ACC112 (cell line): ENCODE data around the gene LNPK.
A peak's percentile ranks its signal among the peaks of the same experiment; 100 is the strongest.

Source experiments
- H2AFZ ChIP-seq: fragments of 200-600 bp; sonication (generic); one replicate; pipeline ENCODE4 v1.6.0; 2017; ENCODE audit warnings: antibody characterized with exemption, low read length; ENCODE audit not compliant: unreplicated experiment
- H3K27ac ChIP-seq: fragments of 200-600 bp; sonication (generic); 2 replicates; pipeline ENCODE4 v1.5.1; 2014; ENCODE audit warnings: low read depth, mild to moderate bottlenecking, antibody characterized with exemption, low read length, moderate library complexity
- H3K27me3 ChIP-seq: fragments of 200-600 bp; sonication (generic); 2 replicates; pipeline ENCODE4 v1.6.1; 2014; ENCODE audit warnings: mild to moderate bottlenecking, antibody characterized with exemption, low read length, moderate library complexity, mixed read lengths; ENCODE audit not compliant: insufficient read depth
- H3K36me3 ChIP-seq: fragments of 200-600 bp; sonication (generic); 2 replicates; pipeline ENCODE4 v1.6.1; 2016; ENCODE audit warnings: mild to moderate bottlenecking, antibody characterized with exemption, low read length, moderate library complexity, mixed read lengths; ENCODE audit not compliant: insufficient read depth
- H3K4me1 ChIP-seq: fragments of 200-600 bp; sonication (generic); one replicate; pipeline ENCODE4 v1.6.1; 2016; ENCODE audit warnings: low read length, mixed read lengths; ENCODE audit not compliant: insufficient read depth, unreplicated experiment, control insufficient read depth
- H3K4me3 ChIP-seq: fragments of 200-600 bp; sonication (generic); 2 replicates; pipeline ENCODE4 v1.5.1; 2014; ENCODE audit warnings: mild to moderate bottlenecking, low read depth, low read length
- H3K79me2 ChIP-seq: fragments of 200-600 bp; sonication (generic); one replicate; pipeline ENCODE4 v1.6.0; 2016; ENCODE audit warnings: low read length; ENCODE audit not compliant: control insufficient read depth, unreplicated experiment, insufficient read depth

The LNPK gene

GRCh38 chr2:176001916-176002687, at the start of gene LNPK:
Gene LNPK, minus strand, starts transcription at chr2:176002267. Its CDS starts 6,683 bp downstream, at chr2:175995584.
- peaks cover 41% of the 10 kb centered on the region for H3K79me2 ChIP-seq
- H3K27ac ChIP-seq, result peak within 1 kb of the TSS; percentile 57

DNA sequence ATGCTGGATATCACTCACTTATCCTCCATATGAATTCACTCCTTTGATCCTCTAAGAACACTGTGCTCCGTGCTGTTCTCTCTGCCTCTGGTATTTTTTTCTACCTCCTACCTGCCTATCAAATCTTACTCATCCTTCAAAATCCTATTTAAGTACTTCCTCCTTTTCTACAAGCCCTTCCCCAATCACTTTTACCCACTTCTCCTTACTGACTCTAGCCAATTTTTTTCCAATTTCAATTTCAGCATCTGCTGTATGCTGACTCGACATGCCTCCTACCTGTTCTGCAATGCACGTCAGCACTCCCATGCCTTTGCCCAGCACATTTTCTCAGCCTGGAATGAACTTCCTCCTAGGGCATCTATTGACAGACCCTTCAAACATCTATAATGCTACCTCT, 37.3 kb upstream of the LNPK start:
- Histone ChIP-seq H3K4me1 (no peaks in the 10 kb centered on the region), H3K27me3 (peaks cover 45% of the 10 kb centered on the region), H3K36me3 (no peaks in the 10 kb centered on the region), H3K4me3 (no peak overlapping the region), H3K79me2 (no peaks in the 10 kb centered on the region), H2AFZ (no peak overlapping the region), H3K27ac (no peak overlapping the region)

More at GRCh38 chr2:176001916-176002687, at the start of gene LNPK:
- H3K4me1 ChIP-seq, result peaks cover 12% of the 10 kb centered on the region
- H2AFZ ChIP-seq, result peak within 1 kb of the TSS; percentile 99
- no peaks in the 10 kb centered on the region for H3K27me3 ChIP-seq
- H3K4me3 ChIP-seq, result peak within 1 kb of the TSS; percentile 95
- no peaks in the 10 kb centered on the region for H3K36me3 ChIP-seq

DNA sequence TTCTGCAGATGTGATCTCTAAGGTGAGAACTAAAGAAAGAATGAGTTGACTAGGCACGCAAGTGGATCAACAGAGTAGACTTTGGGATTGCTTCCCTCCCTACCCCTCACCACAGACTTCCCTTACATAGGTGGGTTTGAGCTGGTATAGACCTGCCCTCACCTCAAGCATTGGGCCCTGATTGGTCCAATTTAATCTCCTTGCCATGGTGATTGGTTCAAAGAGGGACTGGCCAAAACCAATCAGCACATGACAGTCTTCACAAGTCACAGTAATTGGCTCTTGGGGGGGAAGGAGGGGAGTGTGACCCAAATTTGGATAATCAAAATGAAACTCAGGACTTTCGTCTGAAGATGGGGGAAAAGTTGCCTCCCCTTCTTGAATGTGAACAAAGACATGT, 36.6 kb upstream of the LNPK start:
- Histone ChIP-seq H3K4me1 (no peaks in the 10 kb centered on the region), H3K79me2 (no peaks in the 10 kb centered on the region), H3K27me3 (peaks cover 45% of the 10 kb centered on the region), H3K4me3 (no peak overlapping the region), H3K27ac (no peak overlapping the region), H2AFZ (no peak overlapping the region), H3K36me3 (no peaks in the 10 kb centered on the region)

DNA sequence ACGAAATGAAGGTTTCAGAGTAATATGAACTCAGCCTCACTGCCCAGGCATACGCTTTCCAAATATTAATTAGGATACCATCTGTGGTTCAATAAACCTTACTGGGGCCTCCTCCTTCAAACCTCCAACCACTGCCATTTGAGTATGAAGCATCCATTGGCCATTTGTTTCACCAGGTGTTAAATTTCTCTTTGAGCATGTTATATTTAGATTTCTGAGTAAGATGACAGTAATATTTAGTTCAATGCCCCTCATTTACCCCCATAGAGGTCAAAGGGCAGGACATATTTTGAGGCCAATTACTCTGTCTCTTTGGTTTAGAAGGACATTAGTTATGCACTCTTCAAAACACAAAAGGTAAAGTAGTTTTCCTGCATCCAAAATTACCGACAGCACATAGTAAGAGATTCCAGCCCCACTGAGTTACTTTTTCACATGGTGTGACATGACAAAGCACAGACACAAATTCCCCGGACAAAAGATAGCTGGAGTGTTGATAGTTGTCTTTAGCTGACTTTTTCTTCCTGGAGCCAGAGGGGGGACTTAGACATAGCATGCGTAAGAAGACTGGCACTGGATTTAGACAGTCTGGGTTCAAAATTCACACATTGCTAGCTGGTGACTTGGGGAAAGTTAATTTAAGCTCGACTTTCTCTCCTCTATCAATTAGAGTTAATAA, 33.1 kb upstream of the LNPK start:
- Histone ChIP-seq H3K36me3 (no peaks in the 10 kb centered on the region), H3K4me1 (no peaks in the 10 kb centered on the region), H3K79me2 (no peaks in the 10 kb centered on the region), H3K27me3 (peaks cover 33% of the 10 kb centered on the region), H3K4me3 (no peak overlapping the region), H2AFZ (no peak overlapping the region), H3K27ac (no peak overlapping the region)

DNA sequence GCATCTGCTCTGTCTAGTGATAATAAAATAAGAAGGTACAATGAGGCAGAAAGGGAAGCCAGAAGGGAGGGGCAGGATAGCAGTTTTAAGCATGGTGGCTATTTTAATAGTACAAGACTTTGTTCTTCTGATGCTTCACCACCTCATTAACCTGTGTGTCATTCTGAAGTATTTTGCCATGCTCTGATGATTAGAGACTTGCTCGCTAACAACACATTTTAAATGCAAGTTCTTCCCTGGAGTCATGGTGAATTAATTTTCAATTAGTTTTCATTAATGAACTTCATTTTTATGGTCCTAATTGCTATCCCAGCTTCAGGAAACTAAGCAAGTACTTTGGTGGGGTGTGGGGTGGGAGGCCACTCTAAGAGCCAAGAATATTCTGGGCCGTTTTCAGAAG, 25.7 kb upstream of the LNPK start:
- no peak overlapping the region for H3K27ac ChIP-seq
- peaks cover 45% of the 10 kb centered on the region for H3K27me3 ChIP-seq
- H2AFZ ChIP-seq, result no peak overlapping the region
- H3K4me1 ChIP-seq, result no peaks in the 10 kb centered on the region
- no peaks in the 10 kb centered on the region for H3K36me3 ChIP-seq
- H3K79me2 ChIP-seq, result no peaks in the 10 kb centered on the region
- H3K4me3 ChIP-seq, result no peak overlapping the region

- Histone ChIP-seq H3K36me3 (no peaks in the 10 kb centered on the region), H3K79me2 (no peaks in the 10 kb centered on the region), H3K27ac (no peak overlapping the region), H3K4me3 (no peak overlapping the region), H3K27me3 (peaks cover 39% of the 10 kb centered on the region), H3K4me1 (no peaks in the 10 kb centered on the region), H2AFZ (no peak overlapping the region)
Measured at GRCh38 chr2:176025932-176026331, 23.9 kb upstream of the LNPK start.

GRCh38 chr2:176024083-176024482, 22.0 kb upstream of the LNPK start:
- H3K27ac ChIP-seq, result no peak overlapping the region
- H3K79me2 ChIP-seq, result no peaks in the 10 kb centered on the region
- no peak overlapping the region for H3K4me3 ChIP-seq
- H3K27me3 ChIP-seq, result peaks cover 39% of the 10 kb centered on the region
- H2AFZ ChIP-seq, result no peak overlapping the region
- H3K4me1 ChIP-seq, result no peaks in the 10 kb centered on the region
- H3K36me3 ChIP-seq, result no peaks in the 10 kb centered on the region

DNA sequence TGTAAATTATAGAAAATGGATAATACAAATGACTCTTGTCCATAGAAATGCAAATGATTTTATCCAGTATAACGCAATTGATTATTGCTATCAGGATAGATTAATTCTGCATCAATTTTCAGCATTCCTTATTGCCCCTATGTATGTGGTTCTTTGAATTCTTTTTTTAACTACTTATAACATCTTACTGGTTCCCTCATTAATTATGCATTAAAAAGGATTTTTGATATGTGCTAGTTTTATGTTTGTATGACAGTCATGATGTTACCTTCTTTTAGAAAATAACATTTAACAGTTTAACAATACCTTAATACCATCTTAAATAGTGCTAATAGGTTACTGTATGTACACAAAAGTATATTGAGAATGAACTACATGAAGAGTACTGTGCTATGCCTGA, 20.0 kb upstream of the LNPK start:
- no peaks in the 10 kb centered on the region for H3K36me3 ChIP-seq
- no peak overlapping the region for H3K27ac ChIP-seq
- no peak overlapping the region for H2AFZ ChIP-seq
- no peak overlapping the region for H3K4me3 ChIP-seq
- H3K79me2 ChIP-seq, result no peaks in the 10 kb centered on the region
- no peaks in the 10 kb centered on the region for H3K4me1 ChIP-seq
- peaks cover 29% of the 10 kb centered on the region for H3K27me3 ChIP-seq

DNA sequence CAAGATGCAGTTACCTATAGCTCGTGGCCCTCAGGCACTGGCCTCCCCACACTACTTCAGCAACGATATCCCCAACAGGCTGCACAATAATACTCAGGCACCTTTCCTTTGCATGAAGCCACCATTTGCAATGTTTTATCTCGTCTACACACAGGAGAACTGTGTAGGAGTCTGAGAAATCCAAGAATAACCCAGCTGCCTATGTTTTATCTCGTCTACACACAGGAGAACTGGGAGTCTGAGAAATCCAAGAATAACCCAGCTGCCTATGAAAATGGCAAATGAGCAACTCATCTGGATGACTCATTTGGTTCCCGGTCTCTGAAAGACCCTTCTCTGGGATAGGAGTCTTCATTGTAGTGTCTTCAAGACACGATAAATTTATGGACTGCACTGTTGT, 18.3 kb upstream of the LNPK start:
- Histone ChIP-seq H3K4me3 (no peak overlapping the region), H2AFZ (no peak overlapping the region), H3K27me3 (peaks cover 16% of the 10 kb centered on the region; the same call in 1 of the 2 replicates), H3K36me3 (no peaks in the 10 kb centered on the region), H3K4me1 (no peaks in the 10 kb centered on the region), H3K79me2 (no peaks in the 10 kb centered on the region), H3K27ac (no peak overlapping the region)

DNA sequence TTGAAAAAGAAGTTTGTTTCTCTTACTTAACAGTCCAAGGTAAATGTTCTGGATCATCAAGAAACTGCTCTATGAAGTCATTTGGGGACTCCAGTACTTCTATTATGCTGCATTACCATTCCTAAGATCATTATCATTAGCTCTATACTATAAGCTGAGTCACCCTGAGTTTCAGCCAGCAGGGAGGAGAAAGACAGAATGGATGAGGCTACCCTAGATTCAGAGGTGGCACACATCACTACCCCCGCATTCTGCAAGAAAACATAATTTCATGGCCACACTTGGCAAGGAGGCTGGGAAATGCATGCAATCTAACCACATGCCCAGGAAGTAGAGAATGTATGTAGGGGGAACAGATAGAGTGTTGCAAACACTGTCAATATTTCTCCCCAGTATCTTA, 16.6 kb upstream of the LNPK start:
- no peak overlapping the region for H3K27ac ChIP-seq
- H3K36me3 ChIP-seq, result no peaks in the 10 kb centered on the region
- H3K79me2 ChIP-seq, result no peaks in the 10 kb centered on the region
- H3K4me1 ChIP-seq, result no peaks in the 10 kb centered on the region
- H3K4me3 ChIP-seq, result no peak overlapping the region
- H3K27me3 ChIP-seq, result peaks cover 7% of the 10 kb centered on the region; the same call in 1 of the 2 replicates
- no peak overlapping the region for H2AFZ ChIP-seq

GRCh38 chr2:176009445-176009844, 7.4 kb upstream of the LNPK start:
- Histone ChIP-seq H3K27ac (no peak overlapping the region), H3K79me2 (no peaks in the 10 kb centered on the region), H3K4me3 (no peak overlapping the region), H2AFZ (no peak overlapping the region), H3K27me3 (no peaks in the 10 kb centered on the region), H3K4me1 (no peaks in the 10 kb centered on the region), H3K36me3 (no peaks in the 10 kb centered on the region)
